ENCODE results near the gene PPP1R14C. TPM values are rescaled to one million over a fixed set of nuclear protein-coding genes. Genes with fewer than 3 reads are reported as not detected.

Gene PPP1R14C, protein sequence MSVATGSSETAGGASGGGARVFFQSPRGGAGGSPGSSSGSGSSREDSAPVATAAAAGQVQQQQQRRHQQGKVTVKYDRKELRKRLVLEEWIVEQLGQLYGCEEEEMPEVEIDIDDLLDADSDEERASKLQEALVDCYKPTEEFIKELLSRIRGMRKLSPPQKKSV
- total RNA-seq, result not detected

DNA sequence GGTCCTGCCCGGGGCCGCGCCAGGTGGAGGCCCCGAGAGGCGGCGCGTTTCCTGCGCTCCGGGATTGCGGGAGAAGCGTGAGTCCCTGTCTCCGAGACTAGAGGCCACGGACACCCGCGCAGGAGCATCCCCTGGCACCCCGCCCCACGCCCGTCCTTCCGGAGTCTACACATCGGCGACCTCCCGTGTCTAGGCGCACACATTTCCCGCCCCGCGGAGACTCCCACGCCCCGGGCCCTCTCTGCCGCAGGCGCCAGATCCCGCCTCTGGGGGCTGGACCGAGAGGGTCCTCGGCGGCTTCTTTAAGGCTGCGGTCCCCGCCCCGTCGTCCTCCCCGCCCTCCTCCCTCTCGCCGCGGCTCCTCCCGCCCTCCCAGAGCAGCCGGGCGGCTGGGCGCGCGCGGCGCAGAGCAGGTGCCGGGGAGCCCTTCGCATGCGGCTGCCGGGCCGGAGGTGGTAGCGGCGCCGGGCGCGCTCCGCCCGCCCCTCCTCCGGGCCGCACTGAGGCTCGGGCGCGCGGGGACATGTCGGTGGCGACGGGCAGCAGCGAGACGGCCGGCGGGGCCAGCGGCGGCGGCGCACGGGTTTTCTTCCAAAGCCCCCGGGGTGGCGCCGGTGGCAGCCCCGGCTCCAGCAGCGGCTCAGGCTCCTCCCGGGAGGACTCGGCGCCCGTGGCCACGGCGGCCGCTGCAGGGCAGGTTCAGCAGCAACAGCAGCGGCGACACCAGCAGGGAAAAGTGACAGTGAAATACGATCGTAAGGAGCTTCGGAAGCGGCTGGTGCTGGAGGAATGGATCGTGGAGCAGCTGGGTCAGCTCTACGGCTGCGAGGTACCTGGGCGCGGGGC, at the start of gene PPP1R14C:
Gene PPP1R14C (plus strand): TSS at position 375 of the 846 bp plus-strand sequence. CDS start 149 bp downstream, at position 524.
- ATAC-seq (ENCODE audit: low read depth) (peak; percentile 83), DNase-seq (peak; percentile 54)
- peaks cover 68% of the 10 kb centered on the region for H3K27me3 Mint-ChIP-seq
- no peak within 1 kb of the TSS for H3K27ac Mint-ChIP-seq
- H3K4me1 Mint-ChIP-seq, result peaks cover 5% of the 10 kb centered on the region
- peak within 1 kb of the TSS; percentile 51 for H3K4me3 Mint-ChIP-seq
- H3K36me3 Mint-ChIP-seq, result no peaks in the 10 kb centered on the region
- no peaks in the 10 kb centered on the region for H3K9me3 Mint-ChIP-seq
- POLR2A ChIA-PET, result no interaction called here

DNA sequence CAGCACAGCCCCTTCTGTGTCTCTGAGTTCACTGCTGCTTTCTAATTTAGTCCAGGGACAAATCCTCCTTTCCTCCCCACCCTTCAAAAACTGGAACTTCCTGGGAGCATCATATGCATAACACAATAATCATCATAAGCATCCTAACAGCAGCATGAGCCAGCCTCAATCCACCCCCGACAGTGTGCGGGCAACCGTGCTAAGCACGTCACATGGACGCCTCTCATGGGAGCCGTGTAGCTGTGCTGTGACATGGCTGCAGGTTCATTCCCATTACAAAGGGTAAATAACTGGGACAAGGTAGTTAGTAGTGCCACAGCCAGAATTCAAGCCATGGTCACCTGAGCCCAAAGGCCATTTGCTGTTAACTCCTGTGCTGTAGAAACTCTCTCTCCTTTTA, 49.4 kb upstream of the PPP1R14C start:
- ATAC-seq (ENCODE audit: low read depth), result no peak
- no peaks in the 10 kb centered on the region for H3K9me3 Mint-ChIP-seq
- H3K27me3 Mint-ChIP-seq, result peaks cover 12% of the 10 kb centered on the region
- POLR2A ChIA-PET, result no interaction called here
- no peak overlapping the region for H3K4me3 Mint-ChIP-seq
- DNase-seq, result no peak
- no peaks in the 10 kb centered on the region for H3K36me3 Mint-ChIP-seq
- H3K4me1 Mint-ChIP-seq, result peaks cover 2% of the 10 kb centered on the region
- H3K27ac Mint-ChIP-seq, result no peak overlapping the region

DNA sequence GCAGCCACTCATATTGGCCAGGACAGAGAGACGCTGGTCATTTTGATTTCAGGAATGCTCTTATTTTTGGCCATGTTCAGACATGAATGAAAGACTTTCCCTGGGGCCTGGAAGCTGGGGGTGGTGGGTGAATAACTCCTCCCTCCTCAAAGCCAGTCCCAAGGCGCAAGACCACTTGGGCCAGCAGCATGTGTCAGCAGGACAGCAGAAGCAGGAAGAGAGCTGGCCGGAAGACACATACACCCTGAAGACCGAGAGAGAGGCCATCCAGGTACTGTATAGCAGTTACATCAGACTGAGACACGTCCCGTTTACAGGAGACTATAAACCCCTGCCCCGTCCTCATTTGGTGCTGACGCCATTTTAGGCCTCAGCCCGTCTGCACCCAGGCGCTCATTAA, 44.7 kb upstream of the PPP1R14C start:
- DNase-seq, result no peak
- Mint-ChIP-seq H3K36me3 (no peaks in the 10 kb centered on the region), H3K27ac (no peak overlapping the region), H3K4me3 (no peak overlapping the region), H3K27me3 (peaks cover 14% of the 10 kb centered on the region), H3K9me3 (no peaks in the 10 kb centered on the region), H3K4me1 (peaks cover 2% of the 10 kb centered on the region)
- POLR2A ChIA-PET, result no interaction called here
- ATAC-seq (ENCODE audit: low read depth), result no peak

DNA sequence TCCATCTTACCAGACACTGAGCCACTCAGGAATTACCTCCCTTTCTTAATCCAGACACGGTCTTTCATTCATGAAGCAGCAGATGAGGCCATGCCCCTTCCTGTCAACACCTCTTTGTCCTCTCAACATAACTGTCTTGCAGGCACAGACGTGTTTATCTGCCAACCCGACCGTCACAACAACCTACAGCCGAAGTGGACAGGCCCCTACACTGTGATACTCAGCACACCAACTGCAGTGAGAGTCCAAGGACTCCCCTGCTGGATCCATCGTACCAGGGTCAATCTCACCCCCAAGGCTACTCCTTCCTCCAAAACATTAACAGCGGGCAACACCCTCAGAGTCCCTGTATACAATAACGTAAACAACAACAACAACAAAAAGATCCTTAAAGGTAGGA, 43.3 kb upstream of the PPP1R14C start:
- no peak overlapping the region for H3K27ac Mint-ChIP-seq
- H3K27me3 Mint-ChIP-seq, result peaks cover 12% of the 10 kb centered on the region
- peaks cover 2% of the 10 kb centered on the region for H3K4me1 Mint-ChIP-seq
- no peaks in the 10 kb centered on the region for H3K9me3 Mint-ChIP-seq
- POLR2A ChIA-PET, result no interaction called here
- H3K36me3 Mint-ChIP-seq, result no peaks in the 10 kb centered on the region
- H3K4me3 Mint-ChIP-seq, result no peak overlapping the region
- ATAC-seq (ENCODE audit: low read depth), result no peak
- no peak for DNase-seq

DNA sequence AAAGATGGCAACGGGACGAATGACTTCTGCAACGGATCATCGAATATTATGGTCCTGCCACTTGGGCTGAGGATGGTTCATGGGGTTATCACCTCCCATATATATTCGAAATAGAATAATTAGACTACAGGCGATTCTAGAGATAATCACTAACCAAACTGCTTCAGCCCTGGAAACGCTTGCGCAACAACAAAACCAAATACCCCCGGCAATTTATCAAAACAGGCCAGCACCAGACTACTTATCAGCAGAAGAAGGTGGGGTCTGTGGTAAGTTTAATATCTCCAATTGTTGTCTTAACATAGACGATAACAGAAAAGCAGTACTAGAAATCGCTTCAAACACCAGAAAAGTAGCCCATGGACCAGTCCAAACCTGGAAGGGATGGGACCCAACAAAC, 42.9 kb upstream of the PPP1R14C start:
- Mint-ChIP-seq H3K4me1 (no peaks in the 10 kb centered on the region), H3K9me3 (no peaks in the 10 kb centered on the region), H3K27ac (no peak overlapping the region), H3K4me3 (no peak overlapping the region), H3K27me3 (peaks cover 12% of the 10 kb centered on the region), H3K36me3 (no peaks in the 10 kb centered on the region)
- POLR2A ChIA-PET, result no interaction called here
- ATAC-seq (ENCODE audit: low read depth) (no peak), DNase-seq (no peak)

DNA sequence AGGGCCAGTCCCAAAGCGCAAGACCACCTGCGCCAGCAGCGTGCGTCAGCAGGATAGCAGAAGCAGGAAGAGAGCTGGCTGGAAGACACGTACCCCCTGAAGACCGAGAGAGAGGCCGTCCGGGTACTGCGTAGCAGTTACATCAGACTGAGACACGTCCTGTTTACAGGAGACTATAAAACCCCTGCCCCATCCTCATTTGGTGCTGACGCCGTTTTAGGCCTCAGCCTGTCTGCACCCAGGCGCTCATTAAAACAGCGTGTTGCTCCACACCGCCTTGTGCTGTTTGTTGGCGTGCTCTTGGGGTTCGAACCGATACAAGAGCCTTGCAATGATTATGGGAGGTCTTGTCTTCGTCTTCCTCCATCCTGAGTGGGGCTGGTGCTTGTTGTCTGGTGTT, 42.1 kb upstream of the PPP1R14C start:
- DNase-seq, result no peak
- H3K9me3 Mint-ChIP-seq, result no peaks in the 10 kb centered on the region
- H3K27me3 Mint-ChIP-seq, result peaks cover 6% of the 10 kb centered on the region
- H3K36me3 Mint-ChIP-seq, result no peaks in the 10 kb centered on the region
- POLR2A ChIA-PET, result no interaction called here
- ATAC-seq (ENCODE audit: low read depth), result no peak
- H3K27ac Mint-ChIP-seq, result no peak overlapping the region
- no peaks in the 10 kb centered on the region for H3K4me1 Mint-ChIP-seq
- H3K4me3 Mint-ChIP-seq, result no peak overlapping the region

DNA sequence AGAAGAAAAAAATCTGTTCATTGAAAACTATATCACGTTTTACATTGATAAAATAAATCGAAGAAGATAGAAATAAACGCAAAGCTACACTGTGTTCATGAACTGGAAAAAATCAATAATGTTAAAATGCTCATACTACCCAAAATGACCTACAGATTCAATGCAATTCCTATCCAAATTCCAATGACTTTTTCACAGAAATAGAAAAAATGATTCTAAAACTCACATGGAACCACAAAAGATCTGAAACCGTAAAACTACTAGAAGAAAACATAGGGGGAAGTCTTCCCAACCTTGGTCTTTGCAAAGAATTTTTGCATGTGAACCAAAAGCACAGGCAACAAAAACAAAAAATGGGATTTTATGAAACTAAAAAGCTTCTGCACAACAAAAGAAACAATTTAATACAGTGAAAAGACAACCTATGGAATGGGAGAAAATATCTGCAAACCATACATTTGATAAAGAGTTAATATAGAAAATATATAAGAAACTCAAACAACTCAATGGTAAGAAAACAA, 40.0 kb upstream of the PPP1R14C start:
- POLR2A ChIA-PET, result no interaction called here
- Mint-ChIP-seq H3K27me3 (peaks cover 6% of the 10 kb centered on the region), H3K36me3 (no peaks in the 10 kb centered on the region), H3K4me1 (no peaks in the 10 kb centered on the region), H3K9me3 (no peaks in the 10 kb centered on the region), H3K27ac (no peak overlapping the region), H3K4me3 (no peak overlapping the region)
- DNase-seq, result no peak
- no peak for ATAC-seq (ENCODE audit: low read depth)

DNA sequence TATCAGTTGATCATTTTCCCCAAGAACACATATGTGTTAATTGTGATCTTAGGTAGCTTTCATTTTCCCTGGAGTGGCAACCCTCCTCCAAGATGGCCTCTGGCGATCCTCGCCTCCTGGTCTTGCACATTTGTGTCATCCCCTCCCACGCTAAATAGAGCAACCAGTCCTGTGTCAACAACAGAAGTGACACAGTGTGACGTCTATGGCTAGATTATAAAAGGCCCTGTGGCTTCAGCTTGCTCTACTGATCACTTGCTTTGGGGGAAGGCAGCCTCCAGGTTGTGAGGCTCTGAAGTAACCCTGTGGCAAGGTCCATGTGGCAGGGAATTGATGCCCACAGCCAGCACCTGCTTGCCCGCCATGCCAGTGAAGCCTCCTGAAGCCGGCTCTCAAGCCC, 30.6 kb upstream of the PPP1R14C start:
- Mint-ChIP-seq H3K4me1 (no peaks in the 10 kb centered on the region), H3K9me3 (peaks cover 1% of the 10 kb centered on the region), H3K27ac (no peak overlapping the region), H3K36me3 (no peaks in the 10 kb centered on the region), H3K4me3 (no peak overlapping the region), H3K27me3 (peaks cover 11% of the 10 kb centered on the region)
- ATAC-seq (ENCODE audit: low read depth) (no peak), DNase-seq (no peak)
- POLR2A ChIA-PET, result no interaction called here

DNA sequence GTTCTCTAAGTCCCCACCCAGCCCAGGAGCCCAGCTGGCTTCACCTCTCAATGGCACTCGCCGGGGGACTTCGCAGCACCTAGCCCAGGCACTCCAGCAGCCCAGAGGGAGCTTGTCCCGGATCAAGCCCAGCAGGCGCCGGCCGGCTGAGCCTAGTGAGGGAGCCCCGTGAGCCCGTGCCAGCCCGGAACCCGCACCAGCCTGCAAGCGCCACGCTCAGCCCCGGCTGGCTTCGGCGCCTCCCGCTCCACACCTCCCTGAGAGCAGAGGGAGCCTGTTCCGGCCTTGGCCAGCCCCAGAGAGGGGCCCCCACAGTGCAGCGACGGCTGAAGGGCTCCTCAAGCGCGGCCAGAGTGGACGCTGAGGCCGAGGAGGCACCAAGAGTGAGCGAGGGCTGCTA, 27.1 kb upstream of the PPP1R14C start:
- Mint-ChIP-seq H3K27ac (no peak overlapping the region), H3K4me1 (peaks cover 9% of the 10 kb centered on the region), H3K36me3 (no peaks in the 10 kb centered on the region), H3K27me3 (peaks cover 14% of the 10 kb centered on the region), H3K9me3 (peaks cover 1% of the 10 kb centered on the region), H3K4me3 (no peak overlapping the region)
- ATAC-seq (ENCODE audit: low read depth) (no peak), DNase-seq (no peak)
- POLR2A ChIA-PET, result no interaction called here

DNA sequence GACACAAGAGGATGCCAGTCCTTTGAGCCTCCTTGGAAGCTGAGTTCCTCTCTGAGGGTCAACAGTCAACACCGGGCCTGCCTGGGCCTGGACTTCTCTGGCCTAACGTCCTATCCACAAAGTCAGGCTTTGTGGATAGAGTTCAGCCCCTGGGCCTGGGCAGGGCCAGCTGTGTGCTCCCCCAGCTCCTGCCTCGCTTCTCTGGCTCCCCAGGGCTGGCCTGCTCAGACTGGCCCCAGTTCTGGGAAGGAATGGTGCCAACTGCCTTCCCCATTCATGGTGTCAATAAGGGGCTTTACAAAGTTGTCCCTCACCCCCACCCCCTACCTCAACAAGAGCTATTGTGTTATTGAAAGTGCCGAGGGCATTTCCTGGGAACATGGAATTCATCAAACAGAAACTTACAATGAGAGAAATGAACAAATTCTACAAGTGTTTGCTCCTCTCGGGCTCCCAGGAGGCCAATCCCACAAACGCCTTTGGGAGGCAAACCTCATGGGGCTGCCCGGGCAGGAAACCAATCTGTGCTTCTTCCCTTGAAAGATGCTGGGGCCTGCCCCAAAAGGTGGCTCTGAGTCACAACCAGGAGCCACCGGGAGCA, 26.5 kb upstream of the PPP1R14C start:
- Mint-ChIP-seq H3K27ac (no peak overlapping the region), H3K36me3 (no peaks in the 10 kb centered on the region), H3K27me3 (peaks cover 15% of the 10 kb centered on the region), H3K4me3 (no peak overlapping the region), H3K4me1 (peaks cover 9% of the 10 kb centered on the region), H3K9me3 (peaks cover 1% of the 10 kb centered on the region)
- no peak for DNase-seq
- no peak for ATAC-seq (ENCODE audit: low read depth)
- POLR2A ChIA-PET, result no interaction called here

DNA sequence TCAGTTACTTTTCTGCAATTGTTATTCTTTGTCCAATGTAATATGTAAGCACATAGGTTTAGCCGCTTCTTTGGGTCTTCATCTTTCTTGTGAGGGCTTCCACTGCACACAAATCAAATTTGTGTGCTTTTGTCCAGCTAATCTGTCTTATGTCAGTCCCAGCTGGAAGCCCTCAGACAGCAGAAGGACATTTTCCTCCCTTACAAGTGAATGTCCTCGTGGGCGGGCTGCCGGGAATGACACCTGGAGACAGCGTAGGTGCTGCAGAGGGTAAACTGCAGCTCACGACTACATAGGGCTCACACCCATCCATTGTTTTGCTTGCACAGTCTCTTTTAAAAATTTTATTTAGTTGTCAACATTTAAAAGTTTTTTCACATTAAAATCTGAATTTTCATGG, 24.6 kb upstream of the PPP1R14C start:
- POLR2A ChIA-PET, result no interaction called here
- ATAC-seq (ENCODE audit: low read depth) (no peak), DNase-seq (no peak)
- Mint-ChIP-seq H3K36me3 (no peaks in the 10 kb centered on the region), H3K9me3 (peaks cover 1% of the 10 kb centered on the region), H3K4me3 (no peak overlapping the region), H3K4me1 (peaks cover 9% of the 10 kb centered on the region), H3K27me3 (peaks cover 27% of the 10 kb centered on the region), H3K27ac (no peak overlapping the region)

DNA sequence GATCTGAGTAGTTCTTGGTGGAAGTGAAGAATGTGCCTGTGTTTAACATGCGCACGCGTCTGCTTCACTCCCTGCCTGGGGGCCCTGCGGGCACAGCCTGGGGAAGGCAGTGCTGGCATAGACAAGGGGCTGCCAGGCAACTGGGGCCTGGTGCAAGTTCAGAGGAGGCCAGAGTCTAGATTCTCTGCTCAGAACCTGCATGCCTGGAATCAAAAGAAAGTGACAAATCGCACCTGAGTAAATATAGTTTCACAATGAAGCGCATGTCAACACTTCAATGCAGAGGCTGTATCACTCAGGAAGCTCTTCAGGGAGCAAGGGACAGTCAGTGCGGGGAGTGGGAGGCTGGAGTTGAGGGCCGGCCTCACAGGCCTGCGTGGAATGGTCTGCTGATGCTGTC, 24.2 kb upstream of the PPP1R14C start:
- no peak overlapping the region for H3K4me3 Mint-ChIP-seq
- no peaks in the 10 kb centered on the region for H3K36me3 Mint-ChIP-seq
- peaks cover 12% of the 10 kb centered on the region for H3K4me1 Mint-ChIP-seq
- POLR2A ChIA-PET, result no interaction called here
- no peak for ATAC-seq (ENCODE audit: low read depth)
- no peak for DNase-seq
- H3K27me3 Mint-ChIP-seq, result peaks cover 28% of the 10 kb centered on the region
- no peak overlapping the region for H3K27ac Mint-ChIP-seq
- peaks cover 1% of the 10 kb centered on the region for H3K9me3 Mint-ChIP-seq

DNA sequence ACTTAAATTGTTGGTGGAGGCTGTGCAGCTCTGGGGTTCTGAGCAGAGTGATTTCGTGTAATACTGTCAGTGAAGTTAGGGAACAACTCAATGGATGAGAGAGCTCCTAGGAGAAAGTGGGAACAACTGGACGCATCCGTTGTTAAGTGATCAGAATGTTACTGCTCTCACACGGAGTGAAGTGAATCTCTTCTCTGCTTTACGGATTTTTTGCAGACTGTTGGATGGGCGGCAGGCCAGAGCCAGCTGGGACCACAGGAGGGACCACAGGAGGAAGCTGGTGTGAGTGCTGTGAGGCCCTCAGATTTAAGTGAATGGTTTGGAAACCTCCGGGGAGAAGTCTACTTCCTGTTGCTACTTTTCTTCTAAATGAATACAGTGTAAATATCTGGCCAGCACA, 23.7 kb upstream of the PPP1R14C start:
- Mint-ChIP-seq H3K4me1 (peaks cover 18% of the 10 kb centered on the region), H3K27ac (no peak overlapping the region), H3K27me3 (peaks cover 33% of the 10 kb centered on the region), H3K4me3 (no peak overlapping the region), H3K36me3 (no peaks in the 10 kb centered on the region), H3K9me3 (peaks cover 1% of the 10 kb centered on the region)
- POLR2A ChIA-PET, result no interaction called here
- ATAC-seq (ENCODE audit: low read depth) (no peak), DNase-seq (no peak)

DNA sequence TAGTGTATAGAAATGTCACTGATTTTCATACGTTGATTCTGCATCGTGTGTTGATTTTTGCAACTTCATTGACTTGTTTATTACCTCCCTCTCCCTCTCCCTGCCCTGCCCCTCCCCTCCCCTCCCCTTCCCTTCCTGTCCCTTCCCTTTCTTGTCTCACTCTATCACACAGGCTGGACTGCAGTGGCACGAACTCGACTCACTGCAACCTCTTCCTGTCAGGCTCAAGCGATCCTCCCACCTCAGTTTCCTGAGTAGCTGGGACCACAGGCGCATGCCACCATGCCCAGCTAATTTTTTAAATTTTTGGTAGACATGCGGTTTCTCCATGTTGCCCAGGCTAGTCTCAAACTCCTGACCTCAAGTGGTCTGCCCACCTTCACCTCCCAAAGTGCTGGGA, 19.2 kb upstream of the PPP1R14C start:
- Mint-ChIP-seq H3K9me3 (no peaks in the 10 kb centered on the region), H3K4me3 (no peak overlapping the region), H3K36me3 (no peaks in the 10 kb centered on the region), H3K27ac (no peak overlapping the region), H3K27me3 (peaks cover 41% of the 10 kb centered on the region), H3K4me1 (peaks cover 18% of the 10 kb centered on the region)
- POLR2A ChIA-PET, result no interaction called here
- ATAC-seq (ENCODE audit: low read depth), result no peak
- DNase-seq, result no peak
